Measurements from ENCODE around the gene SLC39A7. TPM values are rescaled to one million over a fixed set of nuclear protein-coding genes. Genes with fewer than 3 reads are reported as not detected.

Gene SLC39A7
- polyA plus RNA-seq, 1 donor: 95.2 TPM

- H3K9me3 ChIP-seq (ENCODE audit: control insufficient read depth, low read depth, low read length): no peaks in the 10 kb centered on the region
- H3K36me3 ChIP-seq (ENCODE audit: control insufficient read depth, insufficient read depth, low read length): no peaks in the 10 kb centered on the region
- no peak overlapping the region for H3K27ac ChIP-seq (ENCODE audit: low read length)
- no peaks in the 10 kb centered on the region for H3K4me1 ChIP-seq (ENCODE audit: control insufficient read depth, insufficient read depth, low read length)
- peaks cover 24% of the 10 kb centered on the region for H3K27me3 ChIP-seq (ENCODE audit: control insufficient read depth, insufficient read depth, low read length)
- WGBS (ENCODE audit: insufficient coverage, low lambda C conversion rate): no CpG with 5 or more reads among the region's 2 CpGs
- DNase-seq: no peak
- no peak overlapping the region for H3K4me3 ChIP-seq (ENCODE audit: low read length)
These were observed 37.1 kb downstream of the SLC39A7 start for GRCh38 chr6:33237741-33238140.

GRCh38 chr6:33241968-33242367, 41.3 kb downstream of the SLC39A7 start:
- no peak overlapping the region for H3K4me3 ChIP-seq (ENCODE audit: low read length)
- WGBS (ENCODE audit: insufficient coverage, low lambda C conversion rate): 67% methylated on average over 1 of the region's 3 CpGs
- no peaks in the 10 kb centered on the region for H3K36me3 ChIP-seq (ENCODE audit: control insufficient read depth, insufficient read depth, low read length)
- H3K4me1 ChIP-seq (ENCODE audit: control insufficient read depth, insufficient read depth, low read length): no peaks in the 10 kb centered on the region
- no peak for DNase-seq
- H3K27me3 ChIP-seq (ENCODE audit: control insufficient read depth, insufficient read depth, low read length): peaks cover 13% of the 10 kb centered on the region
- no peaks in the 10 kb centered on the region for H3K9me3 ChIP-seq (ENCODE audit: control insufficient read depth, low read depth, low read length)
- no peak overlapping the region for H3K27ac ChIP-seq (ENCODE audit: low read length)

- H3K4me1 ChIP-seq (ENCODE audit: control insufficient read depth, insufficient read depth, low read length): peaks cover 6% of the 10 kb centered on the region
- H3K27ac ChIP-seq (ENCODE audit: low read length): no peak overlapping the region
- DNase-seq: no peak
- no peaks in the 10 kb centered on the region for H3K36me3 ChIP-seq (ENCODE audit: control insufficient read depth, insufficient read depth, low read length)
- no peaks in the 10 kb centered on the region for H3K9me3 ChIP-seq (ENCODE audit: control insufficient read depth, low read depth, low read length)
- H3K27me3 ChIP-seq (ENCODE audit: control insufficient read depth, insufficient read depth, low read length): peaks cover 16% of the 10 kb centered on the region
- no peak overlapping the region for H3K4me3 ChIP-seq (ENCODE audit: low read length)
- no CpG with 5 or more reads among the region's 1 CpG for WGBS (ENCODE audit: insufficient coverage, low lambda C conversion rate)
These were observed 42.8 kb downstream of the SLC39A7 start for GRCh38 chr6:33243476-33243875.

GRCh38 chr6:33247977-33248642, 47.4 kb downstream of the SLC39A7 start:
- H3K27ac ChIP-seq (ENCODE audit: low read length): no peak overlapping the region
- DNase-seq: peak; percentile 67 to 78
- peaks cover 16% of the 10 kb centered on the region for H3K36me3 ChIP-seq (ENCODE audit: control insufficient read depth, insufficient read depth, low read length)
- peak overlapping the region; percentile 50 for H3K4me3 ChIP-seq (ENCODE audit: low read length)
- no peaks in the 10 kb centered on the region for H3K9me3 ChIP-seq (ENCODE audit: control insufficient read depth, low read depth, low read length)
- WGBS (ENCODE audit: insufficient coverage, low lambda C conversion rate): no CpG with 5 or more reads among the region's 28 CpGs
- H3K4me1 ChIP-seq (ENCODE audit: control insufficient read depth, insufficient read depth, low read length): peaks cover 18% of the 10 kb centered on the region
- H3K27me3 ChIP-seq (ENCODE audit: control insufficient read depth, insufficient read depth, low read length): peaks cover 15% of the 10 kb centered on the region

- Histone ChIP-seq H3K36me3 (ENCODE audit: control insufficient read depth, insufficient read depth, low read length) (peaks cover 16% of the 10 kb centered on the region), H3K4me3 (ENCODE audit: low read length) (peak overlapping the region; percentile 50), H3K27ac (ENCODE audit: low read length) (peak overlapping the region; percentile 26), H3K4me1 (ENCODE audit: control insufficient read depth, insufficient read depth, low read length) (peaks cover 18% of the 10 kb centered on the region), H3K27me3 (ENCODE audit: control insufficient read depth, insufficient read depth, low read length) (peaks cover 12% of the 10 kb centered on the region), H3K9me3 (ENCODE audit: control insufficient read depth, low read depth, low read length) (no peaks in the 10 kb centered on the region)
- no peak for DNase-seq
- WGBS (ENCODE audit: insufficient coverage, low lambda C conversion rate): no CpG with 5 or more reads among the region's 18 CpGs
These were observed 47.9 kb downstream of the SLC39A7 start for GRCh38 chr6:33248643-33248931.

- Histone ChIP-seq H3K27me3 (ENCODE audit: control insufficient read depth, insufficient read depth, low read length) (peaks cover 12% of the 10 kb centered on the region), H3K27ac (ENCODE audit: low read length) (peak overlapping the region; percentile 65), H3K4me1 (ENCODE audit: control insufficient read depth, insufficient read depth, low read length) (peaks cover 18% of the 10 kb centered on the region), H3K4me3 (ENCODE audit: low read length) (peak overlapping the region; percentile 50), H3K9me3 (ENCODE audit: control insufficient read depth, low read depth, low read length) (no peaks in the 10 kb centered on the region), H3K36me3 (ENCODE audit: control insufficient read depth, insufficient read depth, low read length) (peaks cover 16% of the 10 kb centered on the region)
- no CpG with 5 or more reads among the region's 58 CpGs for WGBS (ENCODE audit: insufficient coverage, low lambda C conversion rate)
- DNase-seq: peak; percentile 97 to 98
These were observed 48.5 kb downstream of the SLC39A7 start for GRCh38 chr6:33248932-33249731.

- Histone ChIP-seq H3K9me3 (ENCODE audit: control insufficient read depth, low read depth, low read length) (no peaks in the 10 kb centered on the region), H3K4me1 (ENCODE audit: control insufficient read depth, insufficient read depth, low read length) (peaks cover 18% of the 10 kb centered on the region), H3K36me3 (ENCODE audit: control insufficient read depth, insufficient read depth, low read length) (peaks cover 16% of the 10 kb centered on the region), H3K4me3 (ENCODE audit: low read length) (peak overlapping the region; percentile 50), H3K27me3 (ENCODE audit: control insufficient read depth, insufficient read depth, low read length) (peaks cover 12% of the 10 kb centered on the region), H3K27ac (ENCODE audit: low read length) (peak overlapping the region; percentile 65)
- WGBS (ENCODE audit: insufficient coverage, low lambda C conversion rate): no CpG with 5 or more reads among the region's 15 CpGs
- DNase-seq: no peak
These were observed 49.3 kb downstream of the SLC39A7 start for GRCh38 chr6:33249732-33250630.

GRCh38 chr6:33250731-33251130, 50.1 kb downstream of the SLC39A7 start:
- no peak overlapping the region for H3K27ac ChIP-seq (ENCODE audit: low read length)
- H3K36me3 ChIP-seq (ENCODE audit: control insufficient read depth, insufficient read depth, low read length): peaks cover 16% of the 10 kb centered on the region
- H3K4me3 ChIP-seq (ENCODE audit: low read length): no peak overlapping the region
- peaks cover 12% of the 10 kb centered on the region for H3K27me3 ChIP-seq (ENCODE audit: control insufficient read depth, insufficient read depth, low read length)
- H3K4me1 ChIP-seq (ENCODE audit: control insufficient read depth, insufficient read depth, low read length): peaks cover 18% of the 10 kb centered on the region
- no peak for DNase-seq
- no CpG with 5 or more reads among the region's 13 CpGs for WGBS (ENCODE audit: insufficient coverage, low lambda C conversion rate)
- no peaks in the 10 kb centered on the region for H3K9me3 ChIP-seq (ENCODE audit: control insufficient read depth, low read depth, low read length)

GRCh38 chr6:33251395-33252012, 50.8 kb downstream of the SLC39A7 start:
- 97% methylated on average over 3 of the region's 6 CpGs for WGBS (ENCODE audit: insufficient coverage, low lambda C conversion rate)
- H3K4me1 ChIP-seq (ENCODE audit: control insufficient read depth, insufficient read depth, low read length): peaks cover 18% of the 10 kb centered on the region
- H3K27me3 ChIP-seq (ENCODE audit: control insufficient read depth, insufficient read depth, low read length): peaks cover 9% of the 10 kb centered on the region
- H3K27ac ChIP-seq (ENCODE audit: low read length): no peak overlapping the region
- no peak overlapping the region for H3K4me3 ChIP-seq (ENCODE audit: low read length)
- H3K36me3 ChIP-seq (ENCODE audit: control insufficient read depth, insufficient read depth, low read length): peaks cover 16% of the 10 kb centered on the region
- no peaks in the 10 kb centered on the region for H3K9me3 ChIP-seq (ENCODE audit: control insufficient read depth, low read depth, low read length)
- DNase-seq: no peak

GRCh38 chr6:33252759-33253158, 52.1 kb downstream of the SLC39A7 start:
- Histone ChIP-seq H3K36me3 (ENCODE audit: control insufficient read depth, insufficient read depth, low read length) (peaks cover 19% of the 10 kb centered on the region), H3K9me3 (ENCODE audit: control insufficient read depth, low read depth, low read length) (no peaks in the 10 kb centered on the region), H3K27ac (ENCODE audit: low read length) (no peak overlapping the region), H3K4me3 (ENCODE audit: low read length) (no peak overlapping the region), H3K27me3 (ENCODE audit: control insufficient read depth, insufficient read depth, low read length) (peaks cover 4% of the 10 kb centered on the region), H3K4me1 (ENCODE audit: control insufficient read depth, insufficient read depth, low read length) (peaks cover 18% of the 10 kb centered on the region)
- DNase-seq: no peak

Measured in large intestine (tissue), 3 donors.